GM23338 (cell line): ENCODE data around the gene IPCEF1. TPM values are rescaled to one million over a fixed set of nuclear protein-coding genes. Genes with fewer than 3 reads are reported as not detected.

ENCODE experiments used
- ATAC-seq: fragments of 200-7000 bp; cut with Tn5 transposase; 3 replicates; pipeline ENCODE4 v1.9.1; 2020
- DNase-seq: peaks from one replicate; pipeline ENCODE4 v3.0.0-alpha.2; 2015; ENCODE audit warnings: low spot score
- H2AFZ ChIP-seq: fragments of 200-600 bp; sonication (generic); 2 replicates; pipeline ENCODE4 v1.8.0; 2016; ENCODE audit warnings: antibody characterized with exemption, mild to moderate bottlenecking, moderate library complexity
- H3F3A ChIP-seq: fragments of 200-600 bp; sonication (generic); replicated peaks from 2 replicates; pipeline ENCODE4 v1.8.0; 2017; ENCODE audit warnings: antibody characterized with exemption, mixed run types, low read depth
- H3K27ac ChIP-seq: fragments of 200-600 bp; sonication (generic); 2 replicates; pipeline ENCODE4 v1.6.1; 2016; ENCODE audit warnings: low read depth
- H3K27me3 ChIP-seq: fragments of 200-600 bp; sonication (generic); 2 replicates; pipeline ENCODE4 v1.8.0; 2016; ENCODE audit warnings: mild to moderate bottlenecking, mixed run types, moderate library complexity; ENCODE audit not compliant: insufficient read depth
- H3K36me3 ChIP-seq: fragments of 200-600 bp; sonication (generic); 2 replicates; pipeline ENCODE4 v1.8.0; 2016; ENCODE audit warnings: mild to moderate bottlenecking; ENCODE audit not compliant: insufficient read depth
- H3K4me1 ChIP-seq: fragments of 200-600 bp; sonication (generic); 2 replicates; pipeline ENCODE4 v1.8.0; 2016; ENCODE audit warnings: mild to moderate bottlenecking, moderate library complexity; ENCODE audit not compliant: insufficient read depth
- H3K4me2 ChIP-seq: fragments of 200-600 bp; sonication (generic); 2 replicates; pipeline ENCODE4 v1.7.1; 2017; ENCODE audit warnings: mixed run types
- H3K4me3 ChIP-seq: fragments of 200-600 bp; sonication (generic); 2 replicates; pipeline ENCODE4 v1.6.1; 2016; ENCODE audit warnings: mixed run types
- H3K79me2 ChIP-seq: fragments of 200-600 bp; sonication (generic); replicated peaks from 2 replicates; pipeline ENCODE4 v1.8.0; 2017; ENCODE audit warnings: mild to moderate bottlenecking; ENCODE audit not compliant: insufficient read depth
- H3K9me2 ChIP-seq: fragments of 200-600 bp; sonication (generic); 2 replicates; pipeline ENCODE4 v1.8.0; 2017; ENCODE audit not compliant: insufficient read depth
- H4K20me1 ChIP-seq: fragments of 200-600 bp; sonication (generic); replicated peaks from 2 replicates; pipeline ENCODE4 v1.8.0; 2017; ENCODE audit warnings: mild to moderate bottlenecking; ENCODE audit not compliant: insufficient read depth
- H3K27ac Mint-ChIP-seq: 2 replicates; pipeline ENCODE4 v1.8.0; 2020; ENCODE audit warnings: inconsistent platforms, mild to moderate bottlenecking, moderate library complexity, mixed read lengths
- H3K27me3 Mint-ChIP-seq: 3 replicates; pipeline ENCODE4 v1.8.0; 2022; ENCODE audit warnings: low read depth, mild to moderate bottlenecking, moderate library complexity, mixed read lengths, inconsistent platforms; ENCODE audit not compliant: insufficient read depth, poor library complexity
- H3K36me3 Mint-ChIP-seq: 3 replicates; pipeline ENCODE4 v1.8.0; 2021; ENCODE audit warnings: low read depth, mild to moderate bottlenecking, inconsistent platforms, moderate library complexity, mixed read lengths
- H3K4me1 Mint-ChIP-seq: 3 replicates; pipeline ENCODE4 v1.8.0; 2020; ENCODE audit warnings: mild to moderate bottlenecking, inconsistent platforms, mixed read lengths
- H3K4me3 Mint-ChIP-seq: 3 replicates; pipeline ENCODE4 v1.8.0; 2021; ENCODE audit warnings: moderate library complexity, mild to moderate bottlenecking, inconsistent platforms, mixed read lengths
- H3K9me3 Mint-ChIP-seq: 3 replicates; pipeline ENCODE4 v1.8.0; 2020; ENCODE audit warnings: moderate library complexity, mild to moderate bottlenecking, inconsistent platforms, mixed read lengths
- CREB1 ChIP-seq: fragments of 250-450 bp; sonication (Bioruptor Pico); IDR thresholded peaks from 2 replicates; pipeline ENCODE4 v1.5.0; 2020; ENCODE audit warnings: low read depth, mild to moderate bottlenecking, moderate library complexity
- CTCF ChIP-seq, 2 experiments: fragments of 200-600 bp in 1 of 2; sonication (generic) in 1 of 2; conservative IDR thresholded peaks; 2 replicates each; pipeline versions ENCODE4 v1.5.1 to v1.6.1; 2016 to 2017; ENCODE audit warnings: antibody characterized with exemption in 2 of 2, low read depth in 2 of 2, mild to moderate bottlenecking in 2 of 2, moderate library complexity in 1 of 2
- EZH2 ChIP-seq: fragments of 200-600 bp; sonication (generic); IDR thresholded peaks from one replicate; pipeline ENCODE4 v1.8.0; 2017; ENCODE audit warnings: antibody characterized with exemption, mild to moderate bottlenecking, low read depth; ENCODE audit not compliant: unreplicated experiment
- EZH2phosphoT487 ChIP-seq: fragments of 200-600 bp; sonication (generic); IDR thresholded peaks from one replicate; pipeline ENCODE4 v1.8.1; 2018; ENCODE audit warnings: antibody characterized with exemption; ENCODE audit not compliant: unreplicated experiment
- JUNB ChIP-seq: IDR thresholded peaks from one replicate; pipeline ENCODE4 v1.6.1; 2016; ENCODE audit warnings: antibody characterized with exemption; ENCODE audit not compliant: unreplicated experiment
- NANOG ChIP-seq: IDR thresholded peaks from 2 replicates; pipeline ENCODE4 v1.6.1; 2016; ENCODE audit warnings: antibody characterized with exemption, borderline replicate concordance
- REST ChIP-seq: IDR thresholded peaks from one replicate; pipeline ENCODE4 v1.6.1; 2018; ENCODE audit warnings: antibody characterized with exemption; ENCODE audit not compliant: unreplicated experiment
- ZNF114 ChIP-seq: fragments of 250-450 bp; sonication (Bioruptor Pico); IDR thresholded peaks from 2 replicates; pipeline ENCODE4 v1.5.0; 2020; ENCODE audit warnings: mild to moderate bottlenecking, moderate library complexity
- ZNF331 ChIP-seq: fragments of 250-450 bp; sonication (Bioruptor Pico); IDR thresholded peaks from 2 replicates; pipeline ENCODE4 v1.5.0; 2020; ENCODE audit warnings: low read depth, mild to moderate bottlenecking, moderate library complexity
- polyA plus RNA-seq: library from polyadenylated mRNA; unstranded; fragments of >200 nt; fragmentation: Nextera tagmentation; extraction: Ambion mirVana; gene quantifications from 2 replicates; pipeline ENCODE4 v1.2.1, GENCODE V29; 2016
- total RNA-seq: library from RNA; depleted of rRNA; stranded (reverse); fragments of >200 nt; shearing (Covaris generic); gene quantifications from 2 replicates; pipeline ENCODE4 v1.2.3, GENCODE V29; 2014
- TF ChIP-seq, protein P1 (sequence below): IDR thresholded peaks from 2 replicates; pipeline ENCODE4 v1.6.1; 2016; ENCODE audit warnings: antibody characterized with exemption
- TF ChIP-seq, protein P2 (sequence below): fragments of 250-450 bp; sonication (Bioruptor Pico); IDR thresholded peaks from 2 replicates; pipeline ENCODE4 v1.5.0; 2020; ENCODE audit warnings: mild to moderate bottlenecking, moderate library complexity

The IPCEF1 gene
- total and polyA plus RNA-seq, 2 experiments from 2014 or later: 0.15 to 1.8 TPM

DNA sequence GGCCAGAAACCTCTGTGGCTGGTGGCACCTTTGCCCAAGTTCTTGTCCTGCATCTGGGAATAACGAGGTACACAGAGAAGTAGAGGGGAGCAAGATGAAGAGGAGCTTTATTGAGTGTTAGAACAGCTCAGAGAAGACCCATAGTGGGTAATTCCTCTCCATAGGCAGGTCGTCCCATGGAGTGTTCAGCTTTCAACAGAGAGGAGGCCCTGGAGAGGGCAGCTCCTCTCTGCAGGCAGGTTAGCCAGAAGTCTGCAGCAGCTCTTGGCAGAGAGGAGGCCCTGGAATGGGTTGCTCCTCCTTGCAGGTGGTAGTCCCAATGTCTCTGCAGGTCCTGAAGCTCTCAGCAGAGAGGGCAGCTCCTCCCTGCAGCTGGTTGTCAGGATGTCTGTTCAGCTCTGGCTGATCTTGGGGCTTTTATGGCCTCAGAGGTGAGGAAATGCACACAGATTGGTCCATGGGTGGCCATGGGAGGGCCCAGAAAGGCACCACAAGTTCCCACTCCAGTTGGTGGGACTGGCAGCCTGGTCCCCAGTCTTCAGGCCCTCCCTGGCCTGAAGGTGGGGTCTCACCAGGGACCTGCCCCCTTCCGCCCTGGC, 89.0 kb downstream of the IPCEF1 start:
- H3K27ac Mint-ChIP-seq: no peak overlapping the region

More for the DNA sequence above, 89.0 kb downstream of the IPCEF1 start:
- Mint-ChIP-seq H3K36me3 (peaks cover 9% of the 10 kb centered on the region), H3K4me3 (no peak overlapping the region), H3K27me3 (no peaks in the 10 kb centered on the region), H3K4me1 (no peaks in the 10 kb centered on the region), H3K9me3 (peaks cover 18% of the 10 kb centered on the region)
- Histone ChIP-seq H3F3A (no peaks in the 10 kb centered on the region), H3K36me3 (no peaks in the 10 kb centered on the region), H4K20me1 (no peaks in the 10 kb centered on the region), H3K4me3 (no peak overlapping the region), H2AFZ (no peak overlapping the region), H3K4me1 (no peaks in the 10 kb centered on the region), H3K4me2 (no peak overlapping the region), H3K27me3 (no peaks in the 10 kb centered on the region), H3K79me2 (no peaks in the 10 kb centered on the region), H3K9me2 (no peaks in the 10 kb centered on the region), H3K27ac (no peak overlapping the region)
- DNase-seq (no peak), ATAC-seq (no peak)
- TF ChIP-seq ZNF331 (CRISPR knock-in tag): no peak
- TF ChIP-seq CTCF (conservative IDR thresholded peaks at IDR 0.05; ENCODE audit: low read depth in 2 of 2): no peak
- no peak for TF ChIP-seq EZH2
- TF ChIP-seq ZNF114: no peak
- no peak for TF ChIP-seq CREB1 (CRISPR knock-in tag)
- no peak for TF ChIP-seq JUNB
- no peak for TF ChIP-seq NANOG
- TF ChIP-seq, protein P1, sequence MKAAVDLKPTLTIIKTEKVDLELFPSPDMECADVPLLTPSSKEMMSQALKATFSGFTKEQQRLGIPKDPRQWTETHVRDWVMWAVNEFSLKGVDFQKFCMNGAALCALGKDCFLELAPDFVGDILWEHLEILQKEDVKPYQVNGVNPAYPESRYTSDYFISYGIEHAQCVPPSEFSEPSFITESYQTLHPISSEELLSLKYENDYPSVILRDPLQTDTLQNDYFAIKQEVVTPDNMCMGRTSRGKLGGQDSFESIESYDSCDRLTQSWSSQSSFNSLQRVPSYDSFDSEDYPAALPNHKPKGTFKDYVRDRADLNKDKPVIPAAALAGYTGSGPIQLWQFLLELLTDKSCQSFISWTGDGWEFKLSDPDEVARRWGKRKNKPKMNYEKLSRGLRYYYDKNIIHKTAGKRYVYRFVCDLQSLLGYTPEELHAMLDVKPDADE: no peak
- TF ChIP-seq, protein P2, sequence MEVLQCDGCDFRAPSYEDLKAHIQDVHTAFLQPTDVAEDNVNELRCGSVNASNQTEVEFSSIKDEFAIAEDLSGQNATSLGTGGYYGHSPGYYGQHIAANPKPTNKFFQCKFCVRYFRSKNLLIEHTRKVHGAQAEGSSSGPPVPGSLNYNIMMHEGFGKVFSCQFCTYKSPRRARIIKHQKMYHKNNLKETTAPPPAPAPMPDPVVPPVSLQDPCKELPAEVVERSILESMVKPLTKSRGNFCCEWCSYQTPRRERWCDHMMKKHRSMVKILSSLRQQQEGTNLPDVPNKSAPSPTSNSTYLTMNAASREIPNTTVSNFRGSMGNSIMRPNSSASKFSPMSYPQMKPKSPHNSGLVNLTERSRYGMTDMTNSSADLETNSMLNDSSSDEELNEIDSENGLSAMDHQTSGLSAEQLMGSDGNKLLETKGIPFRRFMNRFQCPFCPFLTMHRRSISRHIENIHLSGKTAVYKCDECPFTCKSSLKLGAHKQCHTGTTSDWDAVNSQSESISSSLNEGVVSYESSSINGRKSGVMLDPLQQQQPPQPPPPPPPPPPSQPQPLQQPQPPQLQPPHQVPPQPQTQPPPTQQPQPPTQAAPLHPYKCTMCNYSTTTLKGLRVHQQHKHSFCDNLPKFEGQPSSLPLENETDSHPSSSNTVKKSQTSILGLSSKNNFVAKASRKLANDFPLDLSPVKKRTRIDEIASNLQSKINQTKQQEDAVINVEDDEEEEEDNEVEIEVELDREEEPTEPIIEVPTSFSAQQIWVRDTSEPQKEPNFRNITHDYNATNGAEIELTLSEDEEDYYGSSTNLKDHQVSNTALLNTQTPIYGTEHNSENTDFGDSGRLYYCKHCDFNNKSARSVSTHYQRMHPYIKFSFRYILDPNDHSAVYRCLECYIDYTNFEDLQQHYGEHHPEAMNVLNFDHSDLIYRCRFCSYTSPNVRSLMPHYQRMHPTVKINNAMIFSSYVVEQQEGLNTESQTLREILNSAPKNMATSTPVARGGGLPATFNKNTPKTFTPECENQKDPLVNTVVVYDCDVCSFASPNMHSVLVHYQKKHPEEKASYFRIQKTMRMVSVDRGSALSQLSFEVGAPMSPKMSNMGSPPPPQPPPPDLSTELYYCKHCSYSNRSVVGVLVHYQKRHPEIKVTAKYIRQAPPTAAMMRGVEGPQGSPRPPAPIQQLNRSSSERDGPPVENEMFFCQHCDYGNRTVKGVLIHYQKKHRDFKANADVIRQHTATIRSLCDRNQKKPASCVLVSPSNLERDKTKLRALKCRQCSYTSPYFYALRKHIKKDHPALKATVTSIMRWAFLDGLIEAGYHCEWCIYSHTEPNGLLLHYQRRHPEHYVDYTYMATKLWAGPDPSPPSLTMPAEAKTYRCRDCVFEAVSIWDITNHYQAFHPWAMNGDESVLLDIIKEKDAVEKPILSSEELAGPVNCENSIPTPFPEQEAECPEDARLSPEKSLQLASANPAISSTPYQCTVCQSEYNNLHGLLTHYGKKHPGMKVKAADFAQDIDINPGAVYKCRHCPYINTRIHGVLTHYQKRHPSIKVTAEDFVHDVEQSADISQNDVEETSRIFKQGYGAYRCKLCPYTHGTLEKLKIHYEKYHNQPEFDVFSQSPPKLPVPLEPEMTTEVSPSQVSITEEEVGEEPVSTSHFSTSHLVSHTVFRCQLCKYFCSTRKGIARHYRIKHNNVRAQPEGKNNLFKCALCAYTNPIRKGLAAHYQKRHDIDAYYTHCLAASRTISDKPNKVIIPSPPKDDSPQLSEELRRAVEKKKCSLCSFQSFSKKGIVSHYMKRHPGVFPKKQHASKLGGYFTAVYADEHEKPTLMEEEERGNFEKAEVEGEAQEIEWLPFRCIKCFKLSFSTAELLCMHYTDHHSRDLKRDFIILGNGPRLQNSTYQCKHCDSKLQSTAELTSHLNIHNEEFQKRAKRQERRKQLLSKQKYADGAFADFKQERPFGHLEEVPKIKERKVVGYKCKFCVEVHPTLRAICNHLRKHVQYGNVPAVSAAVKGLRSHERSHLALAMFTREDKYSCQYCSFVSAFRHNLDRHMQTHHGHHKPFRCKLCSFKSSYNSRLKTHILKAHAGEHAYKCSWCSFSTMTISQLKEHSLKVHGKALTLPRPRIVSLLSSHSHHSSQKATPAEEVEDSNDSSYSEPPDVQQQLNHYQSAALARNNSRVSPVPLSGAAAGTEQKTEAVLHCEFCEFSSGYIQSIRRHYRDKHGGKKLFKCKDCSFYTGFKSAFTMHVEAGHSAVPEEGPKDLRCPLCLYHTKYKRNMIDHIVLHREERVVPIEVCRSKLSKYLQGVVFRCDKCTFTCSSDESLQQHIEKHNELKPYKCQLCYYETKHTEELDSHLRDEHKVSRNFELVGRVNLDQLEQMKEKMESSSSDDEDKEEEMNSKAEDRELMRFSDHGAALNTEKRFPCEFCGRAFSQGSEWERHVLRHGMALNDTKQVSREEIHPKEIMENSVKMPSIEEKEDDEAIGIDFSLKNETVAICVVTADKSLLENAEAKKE (CRISPR knock-in tag): no peak
- no peak for TF ChIP-seq REST
- no peak for TF ChIP-seq EZH2phosphoT487
